ENCODE data around the gene FOXF1.

Gene FOXF1

GRCh38 chr16:86464044-86464443 lies 46.3 kb upstream of the FOXF1 start:
- Histone ChIP-seq H3K9me3 (ENCODE audit: insufficient read depth, low read length, severe bottlenecking) (peaks cover 6% of the 10 kb centered on the region), H3K79me2 (ENCODE audit: insufficient read depth, low read length) (no peaks in the 10 kb centered on the region), H3K4me2 (ENCODE audit: insufficient read depth, low read length) (no peak overlapping the region), H3K4me1 (ENCODE audit: insufficient read depth, low read length) (no peaks in the 10 kb centered on the region), H2AFZ (ENCODE audit: low read depth, low read length) (no peak overlapping the region), H3K27me3 (ENCODE audit: insufficient read depth, low read length, poor library complexity) (no peaks in the 10 kb centered on the region), H3K27ac (ENCODE audit: low read length) (no peak overlapping the region), H3K9ac (ENCODE audit: low read depth, low read length) (no peak overlapping the region), H3K36me3 (ENCODE audit: insufficient read depth, low read length) (no peaks in the 10 kb centered on the region), H4K20me1 (ENCODE audit: insufficient read depth, low read length) (no peaks in the 10 kb centered on the region; the same call in 1 of the 2 replicates), H3K4me3 (ENCODE audit: low read depth in 1 of 2, low read length in 2 of 2) (no peak overlapping the region)
- DNase-seq (no peak), ATAC-seq (ENCODE audit: insufficient read depth, low read depth) (no peak)
- TF ChIP-seq EZH2 (IDR thresholded peaks at IDR 0.05; ENCODE audit: borderline replicate concordance, low read depth, low read length, severe bottlenecking) (no peak), CTCF (IDR thresholded peaks at IDR 0.05; ENCODE audit: borderline replicate concordance, extremely low read depth, low read length, poor library complexity, severe bottlenecking) (no peak)

GRCh38 chr16:86465434-86465833 lies 44.9 kb upstream of the FOXF1 start:
- ATAC-seq (ENCODE audit: insufficient read depth, low read depth) (no peak), DNase-seq (no peak)
- TF ChIP-seq EZH2 (IDR thresholded peaks at IDR 0.05; ENCODE audit: borderline replicate concordance, low read depth, low read length, severe bottlenecking) (no peak), CTCF (IDR thresholded peaks at IDR 0.05; ENCODE audit: borderline replicate concordance, extremely low read depth, low read length, poor library complexity, severe bottlenecking) (no peak)
- no peak overlapping the region for H3K27ac ChIP-seq (ENCODE audit: low read length)
- no peak overlapping the region for H3K4me2 ChIP-seq (ENCODE audit: insufficient read depth, low read length)
- H3K4me1 ChIP-seq (ENCODE audit: insufficient read depth, low read length): no peaks in the 10 kb centered on the region
- no peak overlapping the region for H3K4me3 ChIP-seq (ENCODE audit: low read depth in 1 of 2, low read length in 2 of 2)
- no peaks in the 10 kb centered on the region; the same call in 1 of the 2 replicates for H4K20me1 ChIP-seq (ENCODE audit: insufficient read depth, low read length)
- H3K9me3 ChIP-seq (ENCODE audit: insufficient read depth, low read length, severe bottlenecking): peaks cover 6% of the 10 kb centered on the region
- H3K79me2 ChIP-seq (ENCODE audit: insufficient read depth, low read length): no peaks in the 10 kb centered on the region
- H3K27me3 ChIP-seq (ENCODE audit: insufficient read depth, low read length, poor library complexity): no peaks in the 10 kb centered on the region
- H3K36me3 ChIP-seq (ENCODE audit: insufficient read depth, low read length): no peaks in the 10 kb centered on the region
- H2AFZ ChIP-seq (ENCODE audit: low read depth, low read length): no peak overlapping the region
- H3K9ac ChIP-seq (ENCODE audit: low read depth, low read length): no peak overlapping the region

GRCh38 chr16:86466696-86467406 lies 43.5 kb upstream of the FOXF1 start:
- no peaks in the 10 kb centered on the region for H3K4me1 ChIP-seq (ENCODE audit: insufficient read depth, low read length)
- peaks cover 6% of the 10 kb centered on the region for H3K9me3 ChIP-seq (ENCODE audit: insufficient read depth, low read length, severe bottlenecking)
- H3K4me2 ChIP-seq (ENCODE audit: insufficient read depth, low read length): no peak overlapping the region
- no peaks in the 10 kb centered on the region for H3K27me3 ChIP-seq (ENCODE audit: insufficient read depth, low read length, poor library complexity)
- TF ChIP-seq EZH2 (IDR thresholded peaks at IDR 0.05; ENCODE audit: borderline replicate concordance, low read depth, low read length, severe bottlenecking) (no peak), CTCF (IDR thresholded peaks at IDR 0.05; ENCODE audit: borderline replicate concordance, extremely low read depth, low read length, poor library complexity, severe bottlenecking) (no peak)
- H3K79me2 ChIP-seq (ENCODE audit: insufficient read depth, low read length): no peaks in the 10 kb centered on the region
- ATAC-seq (ENCODE audit: insufficient read depth, low read depth) (no peak), DNase-seq (no peak)
- no peak overlapping the region for H3K9ac ChIP-seq (ENCODE audit: low read depth, low read length)
- no peaks in the 10 kb centered on the region for H3K36me3 ChIP-seq (ENCODE audit: insufficient read depth, low read length)
- H3K27ac ChIP-seq (ENCODE audit: low read length): no peak overlapping the region
- no peak overlapping the region for H3K4me3 ChIP-seq (ENCODE audit: low read depth in 1 of 2, low read length in 2 of 2)
- H2AFZ ChIP-seq (ENCODE audit: low read depth, low read length): no peak overlapping the region
- H4K20me1 ChIP-seq (ENCODE audit: insufficient read depth, low read length): no peaks in the 10 kb centered on the region; the same call in 1 of the 2 replicates
